Activated CD8-positive, alpha-beta memory T cell treated with anti-CD3 and anti-CD28 coated beads, Interleukin-2, amount 10 ng/mL, durations not matched to agents 7 days and 5 days (primary cell): ENCODE measurements around the gene MAML2. TPM values are rescaled to one million over a fixed set of nuclear protein-coding genes. Genes with fewer than 3 reads are reported as not detected.

Source experiments
- ATAC-seq: fragments of 150-1000 bp; cut with Tn5 transposase; one replicate; pipeline ENCODE4 v1.10.0; 2021; ENCODE audit warnings: moderate library complexity
- CTCF ChIA-PET: fragments of 350-600 bp; sonication (Branson Sonifier 250); formaldehyde crosslinking; loops from one replicate; lab custom pipeline; 2021; ENCODE audit warnings: antibody characterized with exemption; lab: Charles Lee
- DNase-seq: peaks from one replicate; pipeline ENCODE4 v3.0.0-alpha.2; 2020
- H3K27ac Mint-ChIP-seq: one replicate; pipeline ENCODE4 v1.8.0; 2021; ENCODE audit warnings: mild to moderate bottlenecking, mixed read lengths
- H3K27me3 Mint-ChIP-seq: one replicate; pipeline ENCODE4 v1.8.0; 2021; ENCODE audit warnings: mixed read lengths
- H3K36me3 Mint-ChIP-seq: one replicate; pipeline ENCODE4 v1.8.0; 2021; ENCODE audit warnings: mild to moderate bottlenecking, mixed read lengths
- H3K4me1 Mint-ChIP-seq: one replicate; pipeline ENCODE4 v1.8.0; 2021; ENCODE audit warnings: mixed read lengths
- H3K4me3 Mint-ChIP-seq: one replicate; pipeline ENCODE4 v1.8.0; 2021; ENCODE audit warnings: mild to moderate bottlenecking, moderate library complexity, mixed read lengths
- H3K9me3 Mint-ChIP-seq: one replicate; pipeline ENCODE4 v1.8.0; 2022; ENCODE audit warnings: low read depth, mixed read lengths
- total RNA-seq, 2 experiments: library from RNA; stranded (reverse); gene quantifications; one replicate each; pipeline ENCODE4 v1.2.3, GENCODE V29; 2021

MAML2 gene
- total RNA-seq, 2 experiments from 2014 or later: 12.7 to 14.5 TPM

DNA sequence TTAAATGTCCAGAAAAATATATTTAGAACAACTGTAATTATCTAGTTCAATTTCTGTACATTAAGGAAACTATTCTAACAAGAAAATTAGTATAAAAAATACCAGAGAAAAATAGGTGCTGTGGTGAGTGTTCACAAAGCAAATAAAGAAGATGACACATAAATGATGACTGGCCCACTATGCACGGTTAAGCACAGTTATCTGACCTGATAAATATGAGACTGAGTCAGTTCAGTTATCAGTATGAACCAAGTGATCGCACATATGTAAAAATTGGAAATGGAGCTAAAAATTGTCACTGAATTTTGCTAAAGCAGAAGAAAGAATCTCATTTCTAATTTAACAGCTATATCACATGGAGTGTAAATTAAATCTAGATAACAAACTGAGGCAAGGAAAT, 18.8 kb upstream of the MAML2 start:
- H3K36me3 Mint-ChIP-seq: peaks cover 34% of the 10 kb centered on the region
- H3K4me1 Mint-ChIP-seq: peaks cover 24% of the 10 kb centered on the region
- no peaks in the 10 kb centered on the region for H3K9me3 Mint-ChIP-seq
- ATAC-seq (no peak), DNase-seq (no peak)
- H3K27ac Mint-ChIP-seq: no peak overlapping the region
- H3K27me3 Mint-ChIP-seq: no peaks in the 10 kb centered on the region
- H3K4me3 Mint-ChIP-seq: no peak overlapping the region
- CTCF ChIA-PET: interaction anchor here (0.8 to 1.4 kb wide), 3 partner anchors 19 to 306 kb away, joined by 3 read pairs; partner anchors contain the start of gene MAML2

DNA sequence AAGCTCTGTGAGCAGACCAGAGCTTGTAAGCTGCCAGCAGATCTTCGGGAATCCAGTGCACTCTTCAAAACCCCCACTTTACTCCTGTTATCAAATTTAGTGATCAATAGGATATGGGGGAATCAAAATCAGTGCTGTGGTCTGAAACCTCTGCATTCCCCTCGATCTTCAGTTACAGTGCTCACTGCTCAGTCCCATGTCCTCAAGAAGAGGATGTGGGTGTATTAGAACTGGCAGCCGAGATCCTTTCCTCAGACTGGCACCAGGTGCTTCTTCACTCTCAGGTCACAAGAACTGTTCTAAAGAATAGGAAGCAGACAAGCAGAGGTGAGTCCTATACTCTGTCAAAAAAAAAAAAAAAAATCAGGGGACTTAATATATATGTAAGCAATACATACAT, 15.3 kb upstream of the MAML2 start:
- no peaks in the 10 kb centered on the region for H3K27me3 Mint-ChIP-seq
- H3K9me3 Mint-ChIP-seq: no peaks in the 10 kb centered on the region
- no peak for DNase-seq
- CTCF ChIA-PET: interaction anchor here (2.1 kb wide), 1 partner anchor 16 kb away, joined by 20 read pairs; the partner anchor contains the start of gene MAML2
- peaks cover 32% of the 10 kb centered on the region for H3K4me1 Mint-ChIP-seq
- peak; percentile 38 for ATAC-seq
- H3K4me3 Mint-ChIP-seq: peak overlapping the region; percentile 9
- H3K36me3 Mint-ChIP-seq: peaks cover 57% of the 10 kb centered on the region
- peak overlapping the region; percentile 70 for H3K27ac Mint-ChIP-seq

DNA sequence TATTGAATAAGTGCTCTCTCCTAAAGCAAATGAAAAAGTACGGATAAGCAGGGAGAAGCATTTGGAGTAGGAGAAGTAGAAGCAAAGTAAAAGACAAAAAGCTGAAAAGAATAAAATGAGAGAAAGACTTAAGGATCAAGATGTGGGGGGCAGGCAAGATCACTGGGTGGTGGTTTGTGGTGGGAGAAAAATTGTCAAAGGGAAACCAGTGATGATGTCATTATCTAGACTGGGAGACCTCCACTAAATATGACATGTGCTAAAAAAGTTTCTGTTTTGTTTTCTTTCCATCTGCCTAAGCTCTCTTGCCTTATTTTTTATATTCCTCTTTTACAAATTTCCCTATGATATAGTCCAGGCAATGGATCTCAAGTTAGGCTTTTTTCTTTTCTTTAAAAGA, 14.8 kb upstream of the MAML2 start:
- CTCF ChIA-PET: interaction anchor here (1.2 to 2.1 kb wide), 2 partner anchors 15 to 31 kb away, joined by 4 to 20 read pairs; partner anchors contain the start of genes CCDC82, JRKL and MAML2
- H3K36me3 Mint-ChIP-seq: peaks cover 57% of the 10 kb centered on the region
- peak; percentile 87 for ATAC-seq
- H3K27ac Mint-ChIP-seq: peak overlapping the region; percentile 70
- H3K4me3 Mint-ChIP-seq: peak overlapping the region; percentile 9
- peaks cover 32% of the 10 kb centered on the region for H3K4me1 Mint-ChIP-seq
- DNase-seq: peak; percentile 55
- H3K27me3 Mint-ChIP-seq: no peaks in the 10 kb centered on the region
- no peaks in the 10 kb centered on the region for H3K9me3 Mint-ChIP-seq

DNA sequence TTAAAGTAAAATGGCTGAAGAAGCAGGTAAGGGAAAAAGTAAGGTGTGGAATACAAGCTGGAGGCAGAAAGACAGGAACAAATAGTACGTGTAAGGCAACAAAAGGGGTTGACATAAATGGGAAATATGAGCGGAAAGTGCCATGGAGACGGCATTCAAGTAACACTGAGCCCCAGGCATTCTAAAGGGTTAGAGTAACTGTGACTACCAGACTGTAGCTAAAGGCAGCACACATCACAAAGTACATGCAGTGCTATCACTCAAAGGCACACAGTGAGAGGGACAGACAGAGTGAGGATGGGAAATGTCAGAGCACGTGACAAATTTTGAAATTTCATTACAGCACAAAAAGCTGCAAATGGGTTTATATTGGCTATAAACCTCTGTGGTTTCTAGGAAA, 13.9 kb upstream of the MAML2 start:
- H3K36me3 Mint-ChIP-seq: peaks cover 55% of the 10 kb centered on the region
- CTCF ChIA-PET: interaction anchor here (1.2 to 2.1 kb wide), 2 partner anchors 14 to 32 kb away, joined by 4 to 20 read pairs; partner anchors contain the start of genes CCDC82, JRKL and MAML2

DNA sequence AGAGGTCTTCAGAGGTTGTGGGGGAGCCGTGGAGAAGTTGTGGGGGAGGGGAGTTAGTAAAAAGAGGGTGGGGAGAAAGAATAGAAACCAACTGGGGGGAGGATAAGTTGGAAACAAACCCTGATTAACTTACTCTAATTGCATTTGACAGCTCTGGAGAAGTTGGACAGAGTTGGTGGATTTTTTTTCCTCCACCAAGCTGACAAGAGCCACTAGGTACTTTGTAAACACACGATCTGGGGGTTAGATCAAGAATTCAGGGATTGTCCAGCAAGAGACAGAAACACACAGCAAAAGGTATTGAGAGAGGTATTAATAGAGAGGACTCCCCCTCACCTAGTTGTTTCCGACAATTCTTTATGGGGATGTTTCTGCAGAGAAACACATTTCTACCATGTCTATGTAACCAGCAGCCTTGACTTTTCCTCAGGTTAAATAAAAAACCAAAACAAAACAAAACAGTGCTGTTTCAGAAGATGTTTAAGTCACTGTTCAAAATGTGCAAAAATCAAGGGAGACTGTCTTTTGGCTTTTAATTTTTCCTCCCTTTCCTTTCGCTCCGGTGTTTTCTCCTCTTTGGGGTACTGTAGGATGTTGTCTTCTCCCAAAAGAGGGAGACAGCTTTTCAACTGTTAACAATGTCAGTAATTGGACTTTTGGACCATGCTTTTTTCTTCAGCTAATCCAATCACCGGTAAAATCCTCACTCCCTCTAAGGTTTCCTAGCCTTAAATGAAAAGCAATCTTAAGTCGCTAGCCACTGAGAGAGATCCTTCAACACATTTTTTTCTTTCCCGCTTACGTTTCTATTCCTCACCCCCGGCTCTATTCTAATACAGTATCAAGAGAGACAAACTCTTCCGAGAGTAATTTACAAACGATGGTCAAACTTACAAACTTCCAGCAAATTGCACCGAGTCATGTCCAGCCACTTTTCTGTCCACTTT, 708 bp downstream of the MAML2 start:
- no peak for ATAC-seq
- H3K4me1 Mint-ChIP-seq: peaks cover 41% of the 10 kb centered on the region
- no peaks in the 10 kb centered on the region for H3K27me3 Mint-ChIP-seq
- no peaks in the 10 kb centered on the region for H3K9me3 Mint-ChIP-seq
- peaks cover 12% of the 10 kb centered on the region for H3K36me3 Mint-ChIP-seq
- H3K27ac Mint-ChIP-seq: peak overlapping the region; percentile 92
- CTCF ChIA-PET: interaction anchor here (0.6 to 7.1 kb wide), 101 partner anchors 8 to 562 kb away, joined by 3 to 82 read pairs (median 5); partner anchors contain the start of genes CCDC82, JRKL and MTMR2
- peak overlapping the region; percentile 92 for H3K4me3 Mint-ChIP-seq
- no peak for DNase-seq

More for the DNA sequence above, 13.9 kb upstream of the MAML2 start:
- ATAC-seq: no peak
- DNase-seq: no peak
- no peak overlapping the region for H3K4me3 Mint-ChIP-seq
- no peaks in the 10 kb centered on the region for H3K9me3 Mint-ChIP-seq
- H3K4me1 Mint-ChIP-seq: peaks cover 32% of the 10 kb centered on the region
- no peaks in the 10 kb centered on the region for H3K27me3 Mint-ChIP-seq
- H3K27ac Mint-ChIP-seq: no peak overlapping the region

DNA sequence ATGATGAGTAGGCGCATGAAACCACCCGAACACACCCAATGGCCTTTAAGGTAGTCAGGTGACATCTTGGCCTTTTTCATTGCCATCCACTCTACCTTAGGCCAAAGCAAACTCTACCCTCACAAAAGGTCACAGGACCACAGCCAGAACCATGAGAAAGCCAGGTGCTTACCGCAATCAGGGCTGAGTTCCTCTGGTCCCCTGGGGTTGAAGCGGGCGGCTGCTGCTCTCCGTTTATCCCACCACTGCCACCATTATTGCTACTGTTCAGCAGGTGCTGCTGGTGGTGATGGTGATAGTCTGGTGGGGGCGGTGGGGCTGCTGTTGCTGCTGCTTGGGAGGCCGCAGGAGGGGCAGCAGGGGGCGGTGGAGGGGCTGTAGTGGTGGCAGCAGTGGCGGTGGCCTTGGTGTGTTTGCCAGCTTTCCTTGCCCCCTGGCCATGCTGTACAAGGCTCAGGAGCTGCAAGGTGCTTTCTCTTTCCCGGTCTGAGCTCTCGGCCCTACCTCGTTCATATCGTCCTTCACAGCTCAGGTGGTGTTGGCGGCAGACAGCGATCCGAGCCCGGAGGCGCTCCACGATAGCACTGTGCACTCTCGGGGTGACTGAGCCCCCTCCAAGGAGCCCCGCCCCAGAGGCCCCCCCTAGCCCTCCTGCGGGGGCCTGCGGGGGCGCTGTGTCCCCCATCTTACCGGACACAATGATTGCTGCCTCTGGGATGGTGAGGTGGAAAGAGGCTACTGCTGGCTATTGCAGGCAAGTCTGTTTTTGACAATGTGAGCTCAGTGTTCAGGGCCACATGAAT, 1.6 kb downstream of the MAML2 start:
- ATAC-seq (peak; percentile 70), DNase-seq (peak; percentile 89)
- Mint-ChIP-seq H3K9me3 (no peaks in the 10 kb centered on the region), H3K4me1 (peaks cover 46% of the 10 kb centered on the region), H3K27me3 (no peaks in the 10 kb centered on the region), H3K4me3 (peak overlapping the region; percentile 92), H3K27ac (peak overlapping the region; percentile 92), H3K36me3 (peaks cover 11% of the 10 kb centered on the region)
- CTCF ChIA-PET: interaction anchor here (0.6 to 7.1 kb wide), 49 partner anchors 10 to 552 kb away, joined by 3 to 82 read pairs (median 5); partner anchors contain the start of genes CCDC82, FAM76B and JRKL

DNA sequence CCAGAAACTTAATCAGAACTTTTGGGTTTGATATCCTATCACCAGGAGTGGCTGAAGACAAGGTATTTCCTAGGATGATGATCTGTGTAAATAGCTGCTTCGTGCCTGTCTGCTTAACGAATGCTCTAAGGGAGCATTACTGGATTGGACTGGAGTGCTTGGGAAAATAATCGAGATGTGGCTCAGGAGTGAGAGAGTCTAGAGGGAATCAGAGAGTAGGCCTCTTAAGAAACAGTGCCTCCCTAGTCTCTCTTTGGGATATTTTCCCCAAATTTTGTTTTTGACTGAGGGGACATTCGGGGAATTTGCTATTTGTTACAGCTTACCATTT, 2.5 kb downstream of the MAML2 start:
- H3K4me1 Mint-ChIP-seq: peaks cover 52% of the 10 kb centered on the region
- CTCF ChIA-PET: interaction anchor here (0.8 to 7.1 kb wide), 18 partner anchors 11 to 551 kb away, joined by 3 to 82 read pairs (median 8); partner anchors contain the start of gene FAM76B
- H3K27ac Mint-ChIP-seq: peak overlapping the region; percentile 92

DNA sequence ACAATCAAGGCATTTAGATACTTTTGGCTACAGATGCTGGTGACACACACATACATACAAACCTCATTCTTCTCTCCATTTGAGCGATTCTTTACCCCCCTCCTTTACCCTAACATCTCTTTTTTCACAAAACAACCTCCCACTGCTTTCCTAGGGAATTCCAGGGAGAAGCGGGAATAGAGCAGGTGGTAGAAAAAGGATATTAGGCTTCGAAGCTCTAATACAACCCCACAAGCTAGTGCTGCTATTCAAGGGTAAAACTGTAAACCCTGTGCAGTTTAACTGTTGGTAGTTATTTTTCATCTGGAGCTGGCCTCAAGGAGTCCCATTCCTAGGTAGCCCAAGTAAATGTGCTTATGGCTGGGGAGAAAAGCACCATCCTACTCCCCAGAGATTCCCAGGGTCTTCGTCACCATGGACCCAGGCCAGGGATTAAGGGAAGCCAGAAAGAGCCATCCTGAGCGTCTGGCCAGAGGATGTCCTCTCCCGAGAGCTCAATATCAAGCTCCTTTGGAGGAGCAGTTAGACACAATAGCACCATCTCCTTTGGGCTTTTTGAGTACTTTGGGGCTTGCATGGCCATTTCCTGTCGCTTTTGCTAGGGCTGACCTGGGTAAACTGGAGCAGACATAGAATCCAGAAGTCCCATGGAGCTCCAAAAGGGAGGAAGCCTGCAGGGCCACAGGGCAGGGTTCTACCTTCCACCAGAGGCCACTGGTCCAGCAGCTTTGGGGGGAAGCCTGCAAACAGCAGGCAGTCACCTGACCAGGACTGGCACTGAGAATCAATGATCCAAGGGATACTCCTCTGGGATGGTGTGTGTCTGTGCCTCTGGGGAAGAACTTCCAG, 3.1 kb downstream of the MAML2 start:
- Mint-ChIP-seq H3K27me3 (no peaks in the 10 kb centered on the region), H3K4me3 (peak overlapping the region; percentile 92), H3K27ac (peak overlapping the region; percentile 92), H3K9me3 (no peaks in the 10 kb centered on the region), H3K4me1 (peaks cover 49% of the 10 kb centered on the region), H3K36me3 (peaks cover 18% of the 10 kb centered on the region)
- ATAC-seq: no peak
- CTCF ChIA-PET: interaction anchor here (0.7 to 7.1 kb wide), 24 partner anchors 9 to 550 kb away, joined by 3 to 82 read pairs (median 6); partner anchors contain the start of gene FAM76B
- peak; percentile 50 for DNase-seq

More for the DNA sequence above, 2.5 kb downstream of the MAML2 start:
- ATAC-seq (no peak), DNase-seq (no peak)
- no peaks in the 10 kb centered on the region for H3K27me3 Mint-ChIP-seq
- H3K4me3 Mint-ChIP-seq: peak overlapping the region; percentile 92
- H3K36me3 Mint-ChIP-seq: peaks cover 17% of the 10 kb centered on the region
- no peaks in the 10 kb centered on the region for H3K9me3 Mint-ChIP-seq

DNA sequence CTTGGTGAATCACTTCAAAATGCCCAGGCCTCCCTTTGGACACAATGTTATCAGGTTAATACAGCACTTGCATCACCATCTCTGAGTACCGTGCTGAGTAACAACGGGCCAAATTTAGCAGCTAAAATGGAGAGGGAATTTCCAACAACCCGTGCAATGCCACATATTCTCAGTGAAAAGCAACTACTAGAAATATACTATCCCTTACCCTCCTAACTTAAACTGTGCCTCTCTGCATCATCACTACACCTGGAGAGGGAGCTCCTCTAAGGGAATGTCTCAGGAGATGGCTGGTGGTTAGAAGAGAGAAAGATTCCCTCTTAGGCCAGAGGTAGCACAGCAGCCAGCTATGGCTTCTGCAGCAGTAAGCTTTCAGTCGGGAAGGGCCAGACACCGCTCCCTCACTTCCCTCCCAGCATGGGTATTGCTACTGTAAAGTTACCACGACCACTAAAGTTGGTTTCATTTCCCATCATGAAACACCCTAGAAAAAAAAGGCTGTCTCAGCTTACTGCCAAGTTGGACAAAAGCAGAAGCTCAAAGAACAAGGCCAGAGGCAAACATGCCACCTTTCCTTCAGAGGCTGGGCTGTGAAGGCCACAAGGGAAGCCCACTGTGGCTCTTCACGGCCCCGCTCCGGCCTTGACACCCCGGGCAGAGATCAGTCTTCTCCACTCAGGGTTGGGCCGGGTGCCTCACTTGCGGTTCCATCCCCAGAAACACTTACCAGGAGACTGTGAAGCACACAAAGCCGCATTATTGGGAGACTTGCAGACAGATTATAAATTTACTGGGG, 3.9 kb downstream of the MAML2 start:
- peak; percentile 26 for ATAC-seq
- DNase-seq: peak; percentile 78
- H3K36me3 Mint-ChIP-seq: peaks cover 25% of the 10 kb centered on the region
- peaks cover 57% of the 10 kb centered on the region for H3K4me1 Mint-ChIP-seq
- H3K4me3 Mint-ChIP-seq: peak overlapping the region; percentile 92
- H3K27me3 Mint-ChIP-seq: no peaks in the 10 kb centered on the region
- CTCF ChIA-PET: interaction anchor here (0.6 to 7.1 kb wide), 17 partner anchors 9 to 285 kb away, joined by 3 to 82 read pairs (median 5); no protein-coding TSS in a partner anchor
- H3K27ac Mint-ChIP-seq: peak overlapping the region; percentile 92
- no peaks in the 10 kb centered on the region for H3K9me3 Mint-ChIP-seq

DNA sequence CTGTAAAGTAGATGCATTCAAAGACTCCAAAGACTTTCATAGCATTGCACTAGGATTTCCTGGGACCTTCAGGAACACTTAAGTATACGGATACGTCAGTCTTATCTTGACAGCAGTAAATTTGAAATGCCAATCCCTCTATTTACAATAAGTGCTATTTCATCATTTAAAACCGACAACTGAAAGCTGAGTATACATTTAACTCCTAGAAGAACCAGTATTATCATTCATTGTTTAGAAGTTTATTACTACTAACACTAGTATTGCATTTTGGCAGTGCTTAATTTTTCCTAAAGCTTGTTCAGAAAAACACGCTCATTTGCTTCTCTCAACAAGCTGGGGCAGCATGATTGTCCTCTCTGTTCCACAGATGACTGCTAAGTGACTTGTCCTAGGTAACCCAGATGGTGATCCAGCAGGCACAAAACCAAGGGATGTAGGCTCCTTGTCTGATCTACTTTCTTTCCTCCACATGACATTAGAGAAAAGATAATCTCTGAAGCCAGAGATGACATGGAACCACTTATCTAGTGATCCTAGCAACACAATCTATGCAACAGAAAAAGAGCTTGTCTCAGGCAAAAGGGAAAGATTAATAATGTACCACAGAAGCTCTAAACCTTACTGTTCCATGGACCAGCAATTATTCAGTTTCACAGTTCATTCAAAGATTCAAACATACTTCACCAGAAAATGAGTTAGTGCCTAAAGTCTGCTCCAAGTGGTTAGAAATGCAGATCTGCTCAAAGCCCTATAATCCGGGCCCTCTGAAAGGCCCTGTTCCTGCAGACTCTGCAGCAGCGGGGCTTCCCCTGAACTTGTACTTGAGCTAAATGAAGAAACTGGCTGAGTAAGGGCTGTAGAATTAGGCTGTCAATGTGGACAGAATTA, 5.2 kb downstream of the MAML2 start:
- DNase-seq (peak; percentile 64), ATAC-seq (no peak)
- Mint-ChIP-seq H3K27ac (peak overlapping the region; percentile 92), H3K9me3 (no peaks in the 10 kb centered on the region), H3K4me3 (peak overlapping the region; percentile 92), H3K36me3 (peaks cover 26% of the 10 kb centered on the region), H3K27me3 (no peaks in the 10 kb centered on the region), H3K4me1 (peaks cover 59% of the 10 kb centered on the region)
- CTCF ChIA-PET: interaction anchor here (0.6 to 7.1 kb wide), 12 partner anchors 13 to 502 kb away, joined by 3 to 61 read pairs (median 3); no protein-coding TSS in a partner anchor
